HG03196 (cell line): ENCODE data around the gene DMD.
"Not testable (repeated sequence)": the region's sequence is repeated elsewhere in the genome, so short reads cannot be mapped to it uniquely, and the experiment has no call there.

Source experiments
- ATAC-seq: cut with Tn5 transposase; IDR thresholded peaks from one replicate; pipeline ENCODE4 v1.9.1; 2021; ENCODE audit not compliant: unreplicated experiment

DMD gene

DNA sequence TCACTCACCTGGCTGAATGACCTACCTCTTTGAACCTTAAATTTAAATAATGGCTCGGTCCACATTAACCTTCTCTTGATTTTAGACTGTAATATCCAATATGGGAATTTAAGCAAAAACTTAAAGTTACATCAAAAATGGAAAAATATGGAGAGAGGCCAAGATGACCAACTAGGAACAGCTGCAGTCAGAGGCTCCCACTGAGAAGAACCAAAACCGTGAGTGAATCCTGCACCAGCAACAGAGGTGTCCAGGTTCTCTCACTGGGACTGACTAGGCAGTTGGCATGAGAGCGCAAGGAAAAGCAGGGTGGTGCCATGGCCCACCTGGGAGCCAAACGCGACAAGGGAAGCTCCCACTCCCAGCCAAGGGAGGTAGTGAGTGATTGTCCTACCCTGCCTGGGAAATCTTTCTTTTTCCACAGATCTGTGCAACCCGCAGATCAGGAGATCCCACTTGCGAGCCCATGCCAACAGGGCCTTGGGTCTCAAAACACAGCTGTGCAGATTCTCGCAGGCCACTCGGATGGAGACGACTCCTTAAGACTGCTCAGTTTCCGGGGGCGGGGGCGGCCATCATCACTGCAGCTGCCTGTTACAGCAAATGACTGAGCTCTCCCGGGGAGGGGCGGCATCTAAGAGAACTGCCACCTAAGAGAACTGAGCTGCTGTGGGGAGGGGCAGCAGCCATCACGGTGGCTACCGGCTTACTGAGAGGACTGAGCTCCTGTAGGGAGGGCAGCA lies 343.4 kb downstream of the DMD start:
- ATAC-seq = no peak

DNA sequence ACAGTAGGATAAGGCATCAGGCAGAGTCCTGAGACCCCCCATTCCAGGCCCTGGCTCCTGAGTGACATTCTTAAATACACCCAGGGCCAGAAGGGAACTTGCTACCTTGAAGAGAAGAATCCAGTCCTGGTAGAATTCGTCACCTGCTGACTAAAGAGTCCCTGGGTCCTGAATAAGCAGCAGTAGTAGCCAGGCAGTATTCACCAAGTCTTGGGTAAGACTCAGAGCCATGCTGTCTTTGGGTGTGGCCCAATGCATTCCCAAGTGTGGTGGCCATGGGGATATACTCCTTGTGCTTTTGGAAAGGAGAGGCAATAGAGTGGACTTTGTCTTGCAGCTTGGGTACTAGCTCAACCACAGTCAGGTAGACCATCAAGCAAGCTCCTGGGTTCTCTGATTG lies 359.1 kb downstream of the DMD start:
- ATAC-seq = no peak

DNA sequence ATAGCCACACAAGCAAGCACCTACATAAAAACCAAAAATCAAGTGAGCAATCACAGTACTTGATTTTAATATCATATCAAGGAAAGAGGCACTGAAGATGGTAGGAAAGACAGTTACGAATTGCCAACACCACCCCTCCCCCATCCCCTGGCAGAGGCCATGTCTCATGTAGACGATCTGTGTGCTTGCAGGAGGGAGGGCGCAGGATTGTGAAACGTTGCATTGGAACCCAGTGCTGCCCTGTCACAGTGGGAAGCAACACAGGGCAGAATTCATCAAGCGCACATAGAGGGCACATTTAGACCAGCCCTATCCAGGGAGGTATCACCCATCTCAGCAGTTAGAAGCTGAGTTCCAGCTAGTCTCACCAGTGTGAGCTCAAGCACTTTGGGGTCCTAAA lies 359.8 kb downstream of the DMD start:
- ATAC-seq = no peak

DNA sequence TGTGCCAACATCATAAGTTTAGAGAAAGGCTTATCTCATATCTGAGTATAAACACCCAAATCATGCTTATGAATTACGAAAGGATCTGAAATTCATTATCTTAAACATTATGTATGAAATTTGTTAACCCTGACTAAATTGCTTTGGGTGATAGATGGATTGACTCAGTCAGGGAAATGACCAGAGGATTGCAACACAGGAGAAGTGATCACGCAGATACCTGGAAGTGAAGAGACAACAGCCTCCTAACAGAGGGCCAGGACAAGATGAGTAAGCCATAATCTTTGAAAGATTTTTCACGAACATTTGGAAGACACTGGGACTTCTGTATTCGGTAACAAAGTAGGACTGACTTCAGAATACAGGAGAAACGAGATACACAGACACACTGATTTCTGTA lies 363.4 kb downstream of the DMD start:
- no peak for ATAC-seq

DNA sequence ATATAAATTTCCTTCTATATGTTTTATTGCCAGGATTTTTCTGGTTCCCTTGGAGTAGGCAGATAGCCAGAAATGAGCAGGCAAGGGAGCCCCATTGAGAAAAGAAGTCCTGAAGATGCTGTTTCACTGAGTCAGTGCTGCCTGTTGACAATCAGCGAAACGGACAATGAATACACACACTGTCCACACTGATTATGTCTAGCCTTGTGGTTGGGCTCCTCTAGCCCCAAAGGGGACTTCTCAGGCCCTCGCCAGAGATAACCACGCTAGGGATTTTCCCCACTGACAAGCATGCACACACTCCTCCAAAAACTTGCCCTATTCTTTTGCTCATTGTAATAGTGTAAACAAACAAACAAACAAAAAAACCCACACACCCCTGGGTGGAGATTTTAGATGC lies 369.3 kb downstream of the DMD start:
- no peak for ATAC-seq

DNA sequence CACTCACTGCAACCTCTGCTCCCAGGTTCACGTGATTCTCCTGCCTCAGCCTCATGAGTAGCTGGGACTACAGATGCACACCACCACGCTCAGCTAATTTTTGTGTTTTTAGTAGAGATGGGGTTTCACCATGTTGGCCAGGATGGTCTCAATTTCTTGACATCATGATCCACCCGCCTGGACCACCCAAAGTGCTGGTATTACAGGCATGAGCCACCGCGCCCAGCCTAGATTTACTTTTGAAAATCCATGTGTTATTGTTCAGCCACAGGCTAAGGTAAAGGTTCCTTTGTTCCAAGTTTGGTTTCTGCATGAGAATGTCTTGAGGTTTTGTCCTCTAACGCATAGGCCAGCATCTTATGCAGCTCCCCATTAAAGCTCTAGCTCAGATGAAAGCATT lies 371.6 kb downstream of the DMD start:
- ATAC-seq = no peak

DNA sequence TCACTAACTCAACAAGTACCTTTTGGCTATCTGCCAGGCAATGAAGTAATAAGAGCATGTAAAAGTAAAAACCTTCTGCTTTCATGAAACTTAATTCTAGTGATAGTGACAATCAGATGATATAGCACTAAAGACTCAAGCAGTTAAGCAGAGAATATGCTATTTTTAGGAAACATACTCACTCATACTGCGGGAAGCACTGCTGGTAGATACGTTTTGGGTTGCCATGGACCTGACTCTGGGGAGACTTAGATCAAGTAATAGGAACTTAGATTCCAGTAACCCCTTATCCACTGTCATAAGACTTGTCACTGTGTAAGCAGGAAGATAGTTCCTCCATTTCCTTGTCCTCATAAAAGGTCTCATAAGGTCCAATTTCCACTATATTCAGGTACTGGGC lies 386.3 kb downstream of the DMD start:
- ATAC-seq = no peak

DNA sequence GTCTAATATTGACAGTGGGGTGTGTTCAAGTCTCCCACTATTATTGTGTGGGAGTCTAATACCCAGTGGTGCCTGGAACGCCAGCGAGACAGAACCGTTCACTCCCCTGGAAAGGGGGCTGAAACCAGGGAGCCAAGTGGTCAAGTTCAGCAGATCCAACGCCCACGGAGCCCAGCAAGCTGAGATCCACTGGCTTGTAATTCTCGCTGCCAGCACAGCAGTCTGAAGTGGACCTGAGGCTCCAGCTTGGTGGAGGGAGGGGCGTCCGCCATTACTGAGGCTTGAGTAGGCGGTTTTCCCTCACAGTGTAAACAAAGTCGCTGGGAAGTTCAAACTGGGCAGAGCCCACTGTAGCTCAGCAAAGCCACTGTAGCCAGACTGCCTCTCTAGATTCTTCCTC lies 407.3 kb downstream of the DMD start:
- ATAC-seq = no peak

DNA sequence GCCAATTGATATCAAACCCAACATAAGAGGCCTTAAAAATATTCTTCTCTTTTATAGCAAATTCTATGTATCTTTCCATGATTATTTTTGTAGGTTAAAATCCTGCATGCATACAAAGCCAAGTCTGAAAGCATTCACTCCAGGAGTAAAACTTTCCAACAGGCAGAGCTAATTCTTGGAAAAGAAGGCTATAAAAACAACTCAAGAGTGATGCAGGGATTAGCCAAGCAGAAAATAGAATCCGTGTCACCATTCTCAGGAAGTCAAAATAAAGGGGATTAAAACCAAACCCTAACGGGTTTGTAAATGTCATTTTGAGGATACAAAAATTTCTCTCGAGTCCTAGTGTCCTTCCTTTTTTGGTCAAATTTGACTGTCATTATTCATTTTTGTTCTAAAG lies 412.4 kb downstream of the DMD start:
- ATAC-seq = no peak

DNA sequence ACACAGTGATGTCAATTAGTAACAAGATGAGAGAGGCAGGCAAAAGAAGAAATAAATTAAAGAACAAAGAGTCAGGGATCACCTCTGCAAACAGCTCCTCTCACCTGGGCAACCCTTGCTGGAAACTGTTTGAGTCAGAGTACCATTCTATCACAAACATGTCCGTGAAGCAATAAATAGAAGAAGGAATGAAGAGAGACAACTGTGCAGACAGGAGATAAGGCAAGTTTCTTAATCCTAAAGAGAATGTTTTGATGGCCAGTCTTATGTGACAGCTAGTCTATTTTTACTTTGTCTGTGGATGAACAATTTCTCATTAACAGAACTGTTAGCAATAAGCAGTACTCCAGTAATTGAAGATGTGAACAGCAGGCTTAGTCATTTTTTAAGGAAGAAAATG lies 422.4 kb downstream of the DMD start:
- no peak for ATAC-seq

DNA sequence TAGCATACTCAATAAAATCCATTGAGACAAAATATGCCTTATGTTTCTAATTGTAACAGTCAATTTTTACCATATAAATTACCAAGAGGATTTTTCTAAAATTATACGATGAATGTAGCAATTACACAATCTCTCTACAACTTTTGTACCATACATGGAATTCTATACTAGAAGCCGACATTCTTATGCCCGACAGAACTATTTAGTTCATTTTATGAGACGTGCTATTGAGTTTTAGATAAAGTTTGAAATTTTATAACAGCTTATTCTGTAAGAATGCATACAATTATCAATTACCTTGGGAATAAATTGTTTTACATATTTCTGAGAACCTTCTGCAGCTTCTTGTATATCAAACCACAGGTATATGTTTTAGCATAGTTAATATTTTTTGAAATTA lies 431.2 kb downstream of the DMD start:
- no peak for ATAC-seq

DNA sequence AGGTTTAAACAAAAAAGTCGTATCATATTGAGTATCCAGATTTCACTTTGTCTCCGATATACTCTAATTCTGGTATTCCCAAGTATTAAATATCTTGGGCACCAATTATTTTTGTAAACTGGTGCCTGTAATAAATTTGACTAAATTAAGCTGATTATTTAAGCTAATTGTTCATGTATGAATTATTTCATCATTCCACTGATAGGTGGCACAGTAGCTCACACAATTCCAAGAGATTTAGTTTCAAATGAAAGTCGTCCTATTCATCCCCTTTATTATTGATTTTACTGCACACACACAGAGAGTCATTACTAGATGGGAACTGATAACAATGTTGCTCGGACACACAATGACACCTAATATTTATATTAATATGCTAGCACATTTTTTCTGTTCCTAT lies 432.4 kb downstream of the DMD start:
- no peak for ATAC-seq

DNA sequence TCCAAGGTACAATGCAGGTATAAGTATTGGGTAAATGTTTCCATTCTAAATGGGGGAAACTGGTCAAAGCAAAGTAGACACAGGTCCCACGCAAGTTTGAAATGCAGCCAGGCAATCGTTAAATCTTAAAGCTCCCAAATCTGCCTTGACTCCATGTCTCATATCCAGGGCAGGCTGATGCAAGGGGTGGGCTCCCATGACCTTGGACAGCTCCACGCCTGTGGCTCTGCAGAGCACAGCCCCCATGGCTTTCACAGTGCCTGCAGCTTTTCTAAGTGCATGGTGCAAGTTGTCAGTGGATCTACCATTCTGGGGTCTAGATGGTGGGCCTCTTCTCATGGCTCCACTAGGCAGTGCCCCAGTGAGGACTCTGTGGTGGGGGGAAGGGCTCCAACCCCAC lies 436.4 kb downstream of the DMD start:
- no peak for ATAC-seq

DNA sequence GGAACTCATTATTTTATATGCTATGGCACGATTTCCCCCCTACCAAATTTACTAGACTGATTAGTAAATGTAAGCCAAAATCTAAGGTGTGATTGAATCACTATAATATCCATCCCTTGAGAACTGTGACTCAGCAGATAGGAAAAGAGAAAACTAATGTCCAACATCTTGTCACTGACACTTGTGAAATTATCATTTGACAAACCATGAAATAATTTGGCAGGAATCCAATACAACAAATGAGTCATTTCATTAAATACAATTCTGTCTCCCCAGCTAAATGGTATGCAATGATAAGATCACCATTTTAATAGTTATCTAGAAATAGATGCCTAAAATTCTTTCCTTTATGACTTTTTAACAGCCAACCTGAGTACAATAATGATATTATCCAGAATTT lies 462.3 kb downstream of the DMD start:
- no peak for ATAC-seq

DNA sequence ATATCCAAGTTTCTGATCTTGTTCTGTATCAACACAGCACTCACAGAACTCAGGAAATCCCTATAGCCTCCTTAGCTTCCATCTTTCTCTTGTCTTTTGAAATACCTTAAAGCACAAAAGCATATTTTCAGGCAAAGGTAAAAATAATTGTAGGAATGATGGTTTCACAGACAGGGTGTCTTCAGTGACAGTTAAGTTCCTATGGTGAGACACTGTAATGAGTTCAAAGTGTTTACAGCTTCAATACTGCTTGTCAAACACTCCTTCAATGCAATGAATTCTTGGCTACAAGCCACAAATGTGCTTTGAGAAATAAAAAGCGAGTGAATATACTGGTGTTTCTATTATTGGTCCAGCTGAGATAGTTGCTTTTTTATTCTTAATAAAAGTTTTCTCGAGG lies 466.0 kb downstream of the DMD start:
- no peak for ATAC-seq

DNA sequence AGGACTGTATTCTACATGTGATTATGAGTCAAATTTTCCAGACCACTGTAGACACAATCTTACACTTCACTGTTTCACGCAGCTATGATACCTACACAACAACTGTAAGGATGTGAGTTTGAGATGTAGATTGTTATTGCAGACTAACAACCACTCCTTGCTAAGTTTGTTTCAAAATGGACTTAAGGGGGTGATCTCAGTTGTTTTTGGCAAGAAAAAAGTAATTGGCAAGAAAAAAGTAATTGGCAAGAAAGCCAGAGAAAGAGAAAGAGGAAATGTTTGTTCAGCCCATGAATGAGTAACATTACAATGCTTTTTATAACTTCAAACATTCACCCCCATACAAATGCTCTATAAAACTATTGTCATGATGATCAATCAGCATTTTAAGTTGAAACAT lies 466.4 kb downstream of the DMD start:
- no peak for ATAC-seq

DNA sequence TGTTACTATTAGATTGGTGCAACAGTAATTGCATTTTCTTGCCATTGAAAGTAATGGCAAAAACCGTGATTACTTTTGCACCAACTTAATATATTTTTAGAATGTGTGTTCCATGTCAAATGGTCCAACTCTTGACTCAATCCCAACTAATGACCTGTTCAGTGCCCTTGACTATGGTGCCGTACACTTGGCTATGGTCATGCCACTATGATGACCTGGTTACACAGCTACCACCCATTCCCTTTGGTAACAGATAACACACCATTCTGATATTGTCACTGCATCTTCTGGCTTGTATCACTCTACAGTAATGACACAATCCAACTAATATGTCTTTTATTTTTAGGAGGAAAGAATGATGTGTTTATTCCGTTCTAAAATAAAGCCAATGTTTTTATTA lies 469.4 kb downstream of the DMD start:
- ATAC-seq = no peak

DNA sequence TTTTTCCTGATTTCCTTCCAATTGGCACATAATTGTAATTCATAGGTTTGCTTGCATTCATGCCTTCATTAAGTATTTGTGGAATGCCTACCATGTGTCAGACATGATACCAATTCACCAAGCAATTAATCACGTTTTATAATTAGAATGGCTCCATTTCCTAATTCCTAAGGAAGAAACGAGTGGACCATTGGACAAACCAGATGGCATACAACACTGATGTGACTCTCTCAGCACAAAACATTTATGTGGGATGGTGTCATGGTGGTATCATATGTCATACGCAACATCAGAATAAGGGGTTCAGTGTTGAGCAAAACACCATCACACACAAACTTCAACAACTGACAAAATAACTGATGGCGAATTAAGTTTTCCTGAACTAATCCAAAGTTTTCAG lies 502.8 kb downstream of the DMD start:
- ATAC-seq = no peak

DNA sequence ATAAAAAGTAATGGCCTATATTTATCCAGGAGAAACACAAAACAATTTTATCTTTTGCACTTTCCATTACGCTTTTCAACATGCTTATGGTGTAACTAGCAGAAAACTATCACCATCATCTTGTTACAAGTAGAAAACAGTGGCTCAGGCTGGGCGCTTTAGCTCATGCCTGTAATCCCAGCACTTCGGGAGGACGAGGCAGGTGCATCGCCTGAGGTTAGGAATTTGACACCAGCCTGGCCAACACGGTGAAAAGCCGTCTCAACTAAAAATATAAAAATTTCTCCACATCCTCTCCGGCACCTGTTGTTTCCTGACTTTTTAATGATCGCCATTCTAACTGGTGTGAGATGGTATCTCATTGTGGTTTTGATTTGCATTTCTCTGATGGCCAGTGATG lies 506.0 kb downstream of the DMD start:
- ATAC-seq = not testable (repeated sequence)

DNA sequence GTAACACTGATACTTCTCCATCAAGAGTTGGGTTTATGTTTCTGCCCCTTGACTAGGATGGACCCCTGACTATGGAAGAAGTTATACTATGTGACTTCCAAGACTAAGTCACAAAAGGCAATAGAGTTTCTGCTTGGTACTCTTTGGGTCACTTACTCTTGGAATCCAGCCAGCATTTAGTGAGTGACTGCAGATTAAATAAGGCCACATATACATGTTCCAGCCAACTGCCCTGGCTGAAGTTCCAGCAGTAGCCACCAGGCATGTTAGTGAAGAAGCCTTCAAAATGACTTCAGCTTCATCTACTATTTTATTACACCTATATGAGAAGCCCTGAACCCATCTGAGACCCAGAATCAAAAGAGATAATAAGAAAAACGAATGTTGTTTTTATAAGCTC lies 524.0 kb downstream of the DMD start:
- ATAC-seq = no peak

DNA sequence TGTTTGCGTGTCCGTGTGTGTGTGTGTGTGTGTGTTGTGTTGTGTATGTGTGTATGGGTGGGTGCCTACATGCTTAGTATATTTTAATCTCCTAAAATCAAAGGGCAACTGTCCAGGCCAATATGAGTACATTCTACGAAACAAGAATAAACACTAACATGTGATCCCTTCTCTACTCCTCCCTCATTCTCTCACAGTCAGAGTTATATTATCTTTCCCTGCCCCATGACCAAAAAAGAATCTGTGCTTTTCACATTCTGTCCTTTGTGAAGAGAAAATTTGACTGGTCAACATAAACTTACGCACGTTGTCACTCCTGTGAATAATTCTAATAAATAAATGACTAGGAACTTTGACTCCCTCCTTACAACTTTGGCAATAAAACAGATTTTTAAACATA lies 532.9 kb downstream of the DMD start:
- no peak for ATAC-seq

DNA sequence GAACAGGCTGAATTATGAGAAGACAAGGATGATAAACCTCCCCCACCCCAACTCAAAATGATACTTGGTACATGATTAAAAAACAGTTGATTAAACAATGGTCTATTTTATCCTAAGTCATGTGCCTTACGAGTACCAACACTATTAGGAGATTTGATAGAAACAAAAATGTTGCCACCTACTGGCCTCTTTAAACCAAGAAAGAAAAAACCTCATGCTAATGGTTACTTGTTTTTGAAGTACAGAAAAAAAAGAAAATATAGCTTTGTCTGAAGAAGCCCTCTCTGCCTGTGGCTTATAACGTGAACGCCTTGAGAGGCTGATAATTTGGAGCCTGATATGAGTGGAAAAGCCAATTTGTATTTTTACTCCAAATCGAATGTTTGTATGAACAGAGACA lies 538.2 kb downstream of the DMD start:
- ATAC-seq = no peak

DNA sequence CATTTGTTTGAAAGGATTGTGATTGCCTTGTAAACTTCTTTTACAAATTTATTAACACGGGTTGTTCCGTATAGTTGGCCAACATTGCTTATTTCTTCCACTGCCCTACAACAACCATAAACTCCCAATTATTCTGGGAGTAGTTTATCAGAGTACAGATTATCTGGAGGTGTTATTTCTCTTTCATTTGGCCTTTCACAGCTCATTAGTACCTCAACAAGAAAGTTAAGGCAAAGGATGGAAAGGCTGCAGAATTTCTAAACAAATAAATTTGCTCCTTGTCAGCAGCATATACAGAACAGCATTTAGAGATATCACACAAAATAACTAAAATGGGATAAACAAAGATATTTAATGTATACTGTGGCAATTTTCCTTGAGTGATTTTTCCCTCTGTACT lies 548.8 kb downstream of the DMD start:
- no peak for ATAC-seq
